ENCODE data around the gene TTLL6.

- peak in 5 of 6 experiments; percentile 22 to 81 (median 67) for TF ChIP-seq CTCF (IDR thresholded peaks at IDR 0.05)
- no peak for TF ChIP-seq POLR2A (IDR thresholded peaks at IDR 0.05)
Measured at GRCh38 chr17:48791128-48792032, 25.6 kb downstream of the TTLL6 start.

Data from thyroid gland (tissue), 4 donors.